22Rv1 (cell line): ENCODE measurements around the gene ATN1.

Experiments used
- CTCF ChIP-seq: fragments of 450-650 bp; IDR thresholded peaks from 2 replicates; pipeline ENCODE4 v1.5.1; 2017; ENCODE audit warnings: mild to moderate bottlenecking
- ZFX ChIP-seq: fragments of 450-650 bp; IDR thresholded peaks from 2 replicates; pipeline ENCODE4 v1.6.1; 2017; ENCODE audit warnings: antibody characterized with exemption, borderline replicate concordance

DNA sequence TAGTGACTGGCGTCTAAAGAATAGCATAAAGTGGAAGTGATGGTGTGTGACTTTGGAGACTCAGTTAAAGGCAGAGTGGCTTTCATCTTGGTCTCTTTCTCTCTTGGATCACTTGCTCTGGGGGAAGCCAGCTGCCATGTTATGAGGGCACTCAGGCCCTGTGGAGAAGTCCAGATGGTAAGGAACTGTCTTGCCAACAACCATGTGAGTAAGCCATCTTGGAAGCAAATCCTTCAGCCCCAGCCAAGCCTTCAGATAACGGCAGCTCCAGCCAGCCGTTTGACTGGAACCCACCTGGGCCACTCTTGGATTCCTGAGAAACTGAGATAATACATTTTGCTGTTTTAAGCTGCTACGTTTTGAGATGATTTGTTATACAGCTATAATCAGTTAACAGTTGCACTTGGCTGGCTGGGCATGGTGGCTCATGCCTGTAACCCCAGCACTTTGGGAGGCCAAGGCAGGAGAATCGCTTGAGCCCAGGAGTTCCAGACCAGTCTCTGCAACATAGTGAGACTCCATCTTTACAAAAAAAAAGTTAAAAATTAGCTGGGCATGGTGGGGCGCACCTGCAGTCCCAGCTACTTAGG is 30.8 kb upstream of the ATN1 start:
- TF ChIP-seq CTCF, result no peak
- no peak for TF ChIP-seq ZFX
